ENCODE data around the gene THTPA. TPM values are rescaled to one million over a fixed set of nuclear protein-coding genes. Genes with fewer than 3 reads are reported as not detected.

Gene THTPA
- total and polyA plus RNA-seq, 2 of the 13 experiments (the other 11 are each of a cell fraction or from before 2014, with no cell fraction given): 7.4 to 8.7 TPM

DNA sequence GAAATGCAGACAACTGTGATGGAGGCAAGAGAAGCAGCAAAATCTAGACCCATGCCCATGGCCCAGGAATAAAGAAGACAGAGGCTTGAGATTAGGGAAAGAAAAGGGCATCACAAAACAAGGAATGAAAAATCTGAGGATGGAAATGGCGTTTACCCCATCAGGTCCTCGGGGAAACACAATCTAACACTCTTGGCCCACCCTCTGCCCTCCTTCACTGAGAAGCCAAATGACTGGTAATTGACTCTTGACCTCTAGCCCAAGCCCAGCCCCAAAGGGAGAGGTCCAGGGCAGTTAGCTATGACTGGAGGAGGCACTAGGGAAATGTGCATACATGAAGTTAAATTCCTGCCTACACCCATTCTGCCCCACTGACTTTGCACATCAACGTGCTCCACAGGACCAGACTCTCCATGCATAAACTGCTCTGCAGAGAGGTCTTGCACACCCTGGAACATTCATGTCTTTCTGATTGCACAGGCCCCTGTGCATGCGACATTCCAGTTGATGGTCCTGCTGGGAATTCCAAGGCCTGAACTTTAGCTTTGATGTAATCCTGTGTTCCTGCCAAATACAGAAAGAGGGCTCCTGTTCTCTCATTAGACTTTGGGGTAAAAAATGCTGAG, 10.2 kb upstream of the THTPA start (continued):
- TF ChIP-seq ZNF800 (CRISPR knock-in tag; IDR thresholded peaks at IDR 0.05) (no peak), ZNF30 (CRISPR knock-in tag; IDR thresholded peaks at IDR 0.05) (no peak; the same call in 1 of the 2 replicates), DNMT1 (CRISPR knock-in tag; IDR thresholded peaks at IDR 0.05) (peak; percentile 66; the same call in 1 of the 2 replicates), SRSF4 (IDR thresholded peaks at IDR 0.05; ENCODE audit: low read depth, low read length, poor library complexity, severe bottlenecking) (no peak), ZNF3 (CRISPR knock-in tag; IDR thresholded peaks at IDR 0.05) (no peak), POLR2G (IDR thresholded peaks at IDR 0.05; ENCODE audit: low read depth, low read length) (no peak), JUN (CRISPR knock-in tag; IDR thresholded peaks at IDR 0.05) (no peak), IRX3 (CRISPR knock-in tag; IDR thresholded peaks at IDR 0.05; ENCODE audit: borderline replicate concordance, low read depth) (no peak), ZHX2 (IDR thresholded peaks at IDR 0.05; ENCODE audit: low read depth) (no peak), ZHX2 (CRISPR knock-in tag; IDR thresholded peaks at IDR 0.05; ENCODE audit: borderline replicate concordance) (no peak), RAD21 (CRISPR knock-in tag; IDR thresholded peaks at IDR 0.05) (no peak)
- TF ChIP-seq, protein P1, sequence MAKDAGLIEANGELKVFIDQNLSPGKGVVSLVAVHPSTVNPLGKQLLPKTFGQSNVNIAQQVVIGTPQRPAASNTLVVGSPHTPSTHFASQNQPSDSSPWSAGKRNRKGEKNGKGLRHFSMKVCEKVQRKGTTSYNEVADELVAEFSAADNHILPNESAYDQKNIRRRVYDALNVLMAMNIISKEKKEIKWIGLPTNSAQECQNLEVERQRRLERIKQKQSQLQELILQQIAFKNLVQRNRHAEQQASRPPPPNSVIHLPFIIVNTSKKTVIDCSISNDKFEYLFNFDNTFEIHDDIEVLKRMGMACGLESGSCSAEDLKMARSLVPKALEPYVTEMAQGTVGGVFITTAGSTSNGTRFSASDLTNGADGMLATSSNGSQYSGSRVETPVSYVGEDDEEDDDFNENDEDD (CRISPR knock-in tag; IDR thresholded peaks at IDR 0.05; ENCODE audit: borderline replicate concordance): no peak
- TF ChIP-seq, protein P2, sequence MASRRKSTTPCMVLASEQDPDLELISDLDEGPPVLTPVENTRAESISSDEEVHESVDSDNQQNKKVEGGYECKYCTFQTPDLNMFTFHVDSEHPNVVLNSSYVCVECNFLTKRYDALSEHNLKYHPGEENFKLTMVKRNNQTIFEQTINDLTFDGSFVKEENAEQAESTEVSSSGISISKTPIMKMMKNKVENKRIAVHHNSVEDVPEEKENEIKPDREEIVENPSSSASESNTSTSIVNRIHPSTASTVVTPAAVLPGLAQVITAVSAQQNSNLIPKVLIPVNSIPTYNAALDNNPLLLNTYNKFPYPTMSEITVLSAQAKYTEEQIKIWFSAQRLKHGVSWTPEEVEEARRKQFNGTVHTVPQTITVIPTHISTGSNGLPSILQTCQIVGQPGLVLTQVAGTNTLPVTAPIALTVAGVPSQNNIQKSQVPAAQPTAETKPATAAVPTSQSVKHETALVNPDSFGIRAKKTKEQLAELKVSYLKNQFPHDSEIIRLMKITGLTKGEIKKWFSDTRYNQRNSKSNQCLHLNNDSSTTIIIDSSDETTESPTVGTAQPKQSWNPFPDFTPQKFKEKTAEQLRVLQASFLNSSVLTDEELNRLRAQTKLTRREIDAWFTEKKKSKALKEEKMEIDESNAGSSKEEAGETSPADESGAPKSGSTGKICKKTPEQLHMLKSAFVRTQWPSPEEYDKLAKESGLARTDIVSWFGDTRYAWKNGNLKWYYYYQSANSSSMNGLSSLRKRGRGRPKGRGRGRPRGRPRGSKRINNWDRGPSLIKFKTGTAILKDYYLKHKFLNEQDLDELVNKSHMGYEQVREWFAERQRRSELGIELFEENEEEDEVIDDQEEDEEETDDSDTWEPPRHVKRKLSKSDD (CRISPR knock-in tag; IDR thresholded peaks at IDR 0.05; ENCODE audit: low read depth): no peak

All from HepG2 (cell line).